ENCODE results near the gene TMEM178A. TPM values are rescaled to one million over a fixed set of nuclear protein-coding genes. Genes with fewer than 3 reads are reported as not detected.

Gene TMEM178A
- total RNA-seq, 2 donors from 2014 or later, result not detected

GRCh38 chr2:39658371-39658770, 7.3 kb upstream of the TMEM178A start:
- peaks cover 8% of the 10 kb centered on the region for H3K36me3 Mint-ChIP-seq
- no peaks in the 10 kb centered on the region for H3K4me1 Mint-ChIP-seq (ENCODE audit: low read depth in 2 of 2)
- no peak for DNase-seq (ENCODE audit: low spot score)
- no peak overlapping the region for H3K27ac Mint-ChIP-seq
- no peak for ATAC-seq
- H3K4me3 Mint-ChIP-seq, result no peak overlapping the region
- H3K9me3 Mint-ChIP-seq, result peaks cover 3% of the 10 kb centered on the region
- peaks cover 19 to 37% of the 10 kb centered on the region in 2 donors for H3K27me3 Mint-ChIP-seq

- no peak for ATAC-seq
- Mint-ChIP-seq H3K4me3 (no peak overlapping the region), H3K27ac (no peak overlapping the region), H3K27me3 (peaks cover 25 to 44% of the 10 kb centered on the region in 2 donors), H3K9me3 (no peaks in the 10 kb centered on the region), H3K36me3 (peaks cover 4% of the 10 kb centered on the region), H3K4me1 (ENCODE audit: low read depth in 2 of 2) (peaks cover 0 to under 1% of the 10 kb centered on the region in 2 donors)
- DNase-seq (ENCODE audit: low spot score), result no peak
These were observed 5.7 kb upstream of the TMEM178A start for GRCh38 chr2:39659765-39660611.

GRCh38 chr2:39660612-39661236, 5.0 kb upstream of the TMEM178A start:
- Mint-ChIP-seq H3K9me3 (no peaks in the 10 kb centered on the region), H3K27me3 (peaks cover 29 to 49% of the 10 kb centered on the region in 2 donors), H3K36me3 (peaks cover 5% of the 10 kb centered on the region), H3K27ac (no peak overlapping the region), H3K4me3 (no peak overlapping the region), H3K4me1 (ENCODE audit: low read depth in 2 of 2) (peaks cover 0 to 4% of the 10 kb centered on the region in 2 donors)
- no peak for ATAC-seq
- no peak for DNase-seq (ENCODE audit: low spot score)

GRCh38 chr2:39661826-39662225, 3.9 kb upstream of the TMEM178A start:
- Mint-ChIP-seq H3K27ac (no peak overlapping the region), H3K9me3 (no peaks in the 10 kb centered on the region), H3K4me1 (ENCODE audit: low read depth in 2 of 2) (peaks cover 0 to 8% of the 10 kb centered on the region in 2 donors), H3K4me3 (no peak overlapping the region), H3K27me3 (peaks cover 35 to 56% of the 10 kb centered on the region in 2 donors), H3K36me3 (peaks cover 10% of the 10 kb centered on the region)
- no peak for DNase-seq (ENCODE audit: low spot score)
- no peak for ATAC-seq

- peaks cover 0 to 8% of the 10 kb centered on the region in 2 donors for H3K4me1 Mint-ChIP-seq (ENCODE audit: low read depth in 2 of 2)
- H3K4me3 Mint-ChIP-seq, result no peak overlapping the region
- no peak for DNase-seq (ENCODE audit: low spot score)
- H3K9me3 Mint-ChIP-seq, result no peaks in the 10 kb centered on the region
- no peak overlapping the region for H3K27ac Mint-ChIP-seq
- peaks cover 49 to 72% of the 10 kb centered on the region in 2 donors for H3K27me3 Mint-ChIP-seq
- ATAC-seq, result no peak
- H3K36me3 Mint-ChIP-seq, result peaks cover 20% of the 10 kb centered on the region
These were observed 2.4 kb upstream of the TMEM178A start for GRCh38 chr2:39663187-39663930.

GRCh38 chr2:39664232-39664887, 1.4 kb upstream of the TMEM178A start:
- Mint-ChIP-seq H3K4me1 (ENCODE audit: low read depth in 2 of 2) (peaks cover 0 to 8% of the 10 kb centered on the region in 2 donors), H3K9me3 (no peaks in the 10 kb centered on the region), H3K27me3 (peaks cover 54 to 82% of the 10 kb centered on the region in 2 donors), H3K27ac (no peak overlapping the region), H3K4me3 (no peak overlapping the region), H3K36me3 (peaks cover 20% of the 10 kb centered on the region)
- no peak for ATAC-seq
- no peak for DNase-seq (ENCODE audit: low spot score)

- Mint-ChIP-seq H3K27me3 (peaks cover 49 to 78% of the 10 kb centered on the region in 2 donors), H3K4me1 (ENCODE audit: low read depth in 2 of 2) (peaks cover 0 to 8% of the 10 kb centered on the region in 2 donors), H3K9me3 (no peaks in the 10 kb centered on the region), H3K27ac (no peak overlapping the region), H3K4me3 (no peak overlapping the region), H3K36me3 (peaks cover 20% of the 10 kb centered on the region)
- DNase-seq (ENCODE audit: low spot score), result no peak
- ATAC-seq, result no peak
These were observed 677 bp upstream of the TMEM178A start for GRCh38 chr2:39664888-39665591.

- Mint-ChIP-seq H3K4me3 (peak overlapping the region; percentile 71), H3K4me1 (ENCODE audit: low read depth in 2 of 2) (peaks cover 0 to 8% of the 10 kb centered on the region in 2 donors), H3K27ac (no peak overlapping the region), H3K27me3 (peaks cover 46 to 78% of the 10 kb centered on the region in 2 donors), H3K36me3 (peaks cover 20% of the 10 kb centered on the region), H3K9me3 (no peaks in the 10 kb centered on the region)
- DNase-seq (ENCODE audit: low spot score), result no peak
- no peak for ATAC-seq
These were observed 879 bp downstream of the TMEM178A start for GRCh38 chr2:39666491-39667101.

- H3K27me3 Mint-ChIP-seq, result peaks cover 42 to 72% of the 10 kb centered on the region in 2 donors
- H3K4me3 Mint-ChIP-seq, result no peak overlapping the region
- H3K27ac Mint-ChIP-seq, result no peak overlapping the region
- peaks cover 0 to 8% of the 10 kb centered on the region in 2 donors for H3K4me1 Mint-ChIP-seq (ENCODE audit: low read depth in 2 of 2)
- peaks cover 20% of the 10 kb centered on the region for H3K36me3 Mint-ChIP-seq
- DNase-seq (ENCODE audit: low spot score) (no peak), ATAC-seq (no peak)
- no peaks in the 10 kb centered on the region for H3K9me3 Mint-ChIP-seq
These were observed 1.6 kb downstream of the TMEM178A start for GRCh38 chr2:39667104-39667885.

GRCh38 chr2:39667886-39668276, 2.2 kb downstream of the TMEM178A start:
- no peak for DNase-seq (ENCODE audit: low spot score)
- no peak overlapping the region for H3K4me3 Mint-ChIP-seq

GRCh38 chr2:39668576-39669080, 2.9 kb downstream of the TMEM178A start:
- H3K9me3 Mint-ChIP-seq, result no peaks in the 10 kb centered on the region
- H3K27ac Mint-ChIP-seq, result no peak overlapping the region
- peaks cover 36 to 61% of the 10 kb centered on the region in 2 donors for H3K27me3 Mint-ChIP-seq
- no peak overlapping the region for H3K4me3 Mint-ChIP-seq
- no peak for ATAC-seq
- peaks cover 20% of the 10 kb centered on the region for H3K36me3 Mint-ChIP-seq
- DNase-seq (ENCODE audit: low spot score), result no peak
- H3K4me1 Mint-ChIP-seq (ENCODE audit: low read depth in 2 of 2), result peaks cover 0 to 8% of the 10 kb centered on the region in 2 donors

More at GRCh38 chr2:39667886-39668276, 2.2 kb downstream of the TMEM178A start:
- no peak overlapping the region for H3K27ac Mint-ChIP-seq
- H3K36me3 Mint-ChIP-seq, result peaks cover 20% of the 10 kb centered on the region
- H3K9me3 Mint-ChIP-seq, result no peaks in the 10 kb centered on the region
- peaks cover 40 to 66% of the 10 kb centered on the region in 2 donors for H3K27me3 Mint-ChIP-seq
- ATAC-seq, result no peak
- peaks cover 0 to 8% of the 10 kb centered on the region in 2 donors for H3K4me1 Mint-ChIP-seq (ENCODE audit: low read depth in 2 of 2)

GRCh38 chr2:39671604-39672003, 5.9 kb downstream of the TMEM178A start:
- no peak overlapping the region for H3K4me3 Mint-ChIP-seq
- no peak overlapping the region for H3K27ac Mint-ChIP-seq
- peaks cover 12% of the 10 kb centered on the region for H3K36me3 Mint-ChIP-seq
- no peak for DNase-seq (ENCODE audit: low spot score)
- H3K4me1 Mint-ChIP-seq (ENCODE audit: low read depth in 2 of 2), result peaks cover 0 to 1% of the 10 kb centered on the region in 2 donors
- H3K9me3 Mint-ChIP-seq, result no peaks in the 10 kb centered on the region
- no peak for ATAC-seq
- H3K27me3 Mint-ChIP-seq, result peaks cover 23 to 45% of the 10 kb centered on the region in 2 donors

Data from natural killer cell treated with Interleukin-12 subunit alpha and Interleukin-12 subunit beta and Interleukin-15 and Interleukin-18, amount 100 ng/mL, for 72 hours (primary cell).